Measurements from ENCODE around the gene GRM4.

GRCh38 chr6:34043359-34043758, 102.5 kb downstream of the GRM4 start:
- TF ChIP-seq CTCF (IDR thresholded peaks at IDR 0.05; ENCODE audit: low read length): no peak
- TF ChIP-seq EZH2 (IDR thresholded peaks at IDR 0.05; ENCODE audit: borderline replicate concordance, low read length): no peak

Measured in OCI-LY1 (cell line).